ENCODE measurements around the gene GRID1.

DNA sequence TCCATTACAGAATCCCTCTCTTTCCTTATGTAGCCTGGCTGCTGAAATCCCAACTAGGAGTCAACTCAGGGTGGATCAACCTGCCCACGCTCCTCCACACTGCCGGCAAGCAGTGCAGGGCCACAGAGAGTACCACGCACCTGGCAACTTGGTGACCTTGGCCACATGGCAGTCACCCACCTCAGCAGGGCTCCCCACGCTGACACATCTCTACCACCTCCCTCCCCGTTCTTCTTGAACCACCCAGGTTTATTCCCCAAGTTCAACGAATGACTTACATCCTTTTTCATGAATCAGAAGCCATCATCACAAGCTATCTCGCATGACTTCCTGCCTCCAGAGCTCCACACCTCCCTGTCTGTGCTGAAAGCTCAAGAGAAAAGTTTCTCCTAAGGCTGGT is 153.4 kb downstream of the GRID1 start:
- TF ChIP-seq, protein P1, sequence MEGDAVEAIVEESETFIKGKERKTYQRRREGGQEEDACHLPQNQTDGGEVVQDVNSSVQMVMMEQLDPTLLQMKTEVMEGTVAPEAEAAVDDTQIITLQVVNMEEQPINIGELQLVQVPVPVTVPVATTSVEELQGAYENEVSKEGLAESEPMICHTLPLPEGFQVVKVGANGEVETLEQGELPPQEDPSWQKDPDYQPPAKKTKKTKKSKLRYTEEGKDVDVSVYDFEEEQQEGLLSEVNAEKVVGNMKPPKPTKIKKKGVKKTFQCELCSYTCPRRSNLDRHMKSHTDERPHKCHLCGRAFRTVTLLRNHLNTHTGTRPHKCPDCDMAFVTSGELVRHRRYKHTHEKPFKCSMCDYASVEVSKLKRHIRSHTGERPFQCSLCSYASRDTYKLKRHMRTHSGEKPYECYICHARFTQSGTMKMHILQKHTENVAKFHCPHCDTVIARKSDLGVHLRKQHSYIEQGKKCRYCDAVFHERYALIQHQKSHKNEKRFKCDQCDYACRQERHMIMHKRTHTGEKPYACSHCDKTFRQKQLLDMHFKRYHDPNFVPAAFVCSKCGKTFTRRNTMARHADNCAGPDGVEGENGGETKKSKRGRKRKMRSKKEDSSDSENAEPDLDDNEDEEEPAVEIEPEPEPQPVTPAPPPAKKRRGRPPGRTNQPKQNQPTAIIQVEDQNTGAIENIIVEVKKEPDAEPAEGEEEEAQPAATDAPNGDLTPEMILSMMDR (conservative IDR thresholded peaks at IDR 0.05; ENCODE audit: low read depth, low read length), result no peak
- no peak for TF ChIP-seq EZH2phosphoT487 (IDR thresholded peaks at IDR 0.05; ENCODE audit: borderline replicate concordance, low read length)
- TF ChIP-seq EZH2 (IDR thresholded peaks at IDR 0.05; ENCODE audit: low read length, unreplicated experiment), result no peak

Data from PC-3 (cell line).